Measurements from ENCODE around the gene HMGCR.

Gene HMGCR

DNA sequence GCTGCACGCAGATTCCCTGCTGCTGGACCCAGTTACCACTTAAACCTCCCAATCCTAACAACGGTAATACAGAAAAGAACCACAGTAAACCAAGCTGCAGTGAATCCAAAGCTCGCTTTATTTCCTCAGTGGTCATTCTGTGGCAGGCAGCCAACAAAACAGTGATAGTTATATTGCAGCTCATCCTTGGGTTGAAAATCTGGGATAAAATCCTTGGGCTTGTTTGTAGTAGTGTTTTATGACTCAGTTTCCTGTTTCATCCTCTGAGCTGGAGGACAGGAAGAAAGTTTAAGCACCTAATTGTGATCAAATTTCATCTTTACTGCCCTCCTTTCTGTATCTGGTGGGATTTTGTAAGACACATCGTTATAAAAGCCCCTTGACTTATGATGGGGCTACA, 31.4 kb downstream of the HMGCR start:
- TF ChIP-seq, protein P1, sequence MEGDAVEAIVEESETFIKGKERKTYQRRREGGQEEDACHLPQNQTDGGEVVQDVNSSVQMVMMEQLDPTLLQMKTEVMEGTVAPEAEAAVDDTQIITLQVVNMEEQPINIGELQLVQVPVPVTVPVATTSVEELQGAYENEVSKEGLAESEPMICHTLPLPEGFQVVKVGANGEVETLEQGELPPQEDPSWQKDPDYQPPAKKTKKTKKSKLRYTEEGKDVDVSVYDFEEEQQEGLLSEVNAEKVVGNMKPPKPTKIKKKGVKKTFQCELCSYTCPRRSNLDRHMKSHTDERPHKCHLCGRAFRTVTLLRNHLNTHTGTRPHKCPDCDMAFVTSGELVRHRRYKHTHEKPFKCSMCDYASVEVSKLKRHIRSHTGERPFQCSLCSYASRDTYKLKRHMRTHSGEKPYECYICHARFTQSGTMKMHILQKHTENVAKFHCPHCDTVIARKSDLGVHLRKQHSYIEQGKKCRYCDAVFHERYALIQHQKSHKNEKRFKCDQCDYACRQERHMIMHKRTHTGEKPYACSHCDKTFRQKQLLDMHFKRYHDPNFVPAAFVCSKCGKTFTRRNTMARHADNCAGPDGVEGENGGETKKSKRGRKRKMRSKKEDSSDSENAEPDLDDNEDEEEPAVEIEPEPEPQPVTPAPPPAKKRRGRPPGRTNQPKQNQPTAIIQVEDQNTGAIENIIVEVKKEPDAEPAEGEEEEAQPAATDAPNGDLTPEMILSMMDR (IDR thresholded peaks at IDR 0.05; ENCODE audit: insufficient read depth, low read length, poor library complexity, severe bottlenecking) = no peak
- Histone ChIP-seq H3K4me3 (replicated peaks; ENCODE audit: low read depth, low read length) (no peak overlapping the region), H3K27me3 (replicated peaks; ENCODE audit: control insufficient read depth, insufficient read depth, low read length) (no peaks in the 10 kb centered on the region), H3K36me3 (ENCODE audit: control insufficient read depth, insufficient read depth, low read length) (peaks cover 1% of the 10 kb centered on the region; the same call in 1 of the 2 replicates)
- DNase-seq (ENCODE audit: extremely low read depth, insufficient read length) = no peak

DNA sequence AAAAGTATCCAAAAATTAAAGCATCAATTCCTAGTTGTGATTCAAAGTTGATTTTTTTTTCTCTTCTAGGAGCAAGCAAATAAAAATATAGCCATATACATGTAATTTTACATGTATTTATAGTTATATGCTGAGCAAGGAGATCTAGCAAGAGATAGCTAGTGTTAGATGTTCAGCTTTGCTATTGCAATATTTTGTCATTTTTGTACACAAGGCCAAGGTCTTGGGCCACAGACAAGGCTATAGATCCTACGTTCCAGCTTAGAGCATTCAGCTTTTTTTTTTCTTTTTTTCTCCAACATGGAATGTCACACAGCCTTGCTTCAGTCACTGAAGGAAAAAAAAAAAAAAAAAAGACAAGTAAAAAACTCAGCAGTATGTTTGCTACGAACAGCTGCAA, 36.8 kb downstream of the HMGCR start:
- no peak for DNase-seq (ENCODE audit: extremely low read depth, insufficient read length)
- H3K36me3 ChIP-seq (ENCODE audit: control insufficient read depth, insufficient read depth, low read length) = peaks cover 3% of the 10 kb centered on the region
- TF ChIP-seq, protein P1 (IDR thresholded peaks at IDR 0.05; ENCODE audit: insufficient read depth, low read length, poor library complexity, severe bottlenecking) = no peak
- no peak overlapping the region for H3K4me3 ChIP-seq (replicated peaks; ENCODE audit: low read depth, low read length)
- H3K27me3 ChIP-seq (replicated peaks; ENCODE audit: control insufficient read depth, insufficient read depth, low read length) = no peaks in the 10 kb centered on the region

DNA sequence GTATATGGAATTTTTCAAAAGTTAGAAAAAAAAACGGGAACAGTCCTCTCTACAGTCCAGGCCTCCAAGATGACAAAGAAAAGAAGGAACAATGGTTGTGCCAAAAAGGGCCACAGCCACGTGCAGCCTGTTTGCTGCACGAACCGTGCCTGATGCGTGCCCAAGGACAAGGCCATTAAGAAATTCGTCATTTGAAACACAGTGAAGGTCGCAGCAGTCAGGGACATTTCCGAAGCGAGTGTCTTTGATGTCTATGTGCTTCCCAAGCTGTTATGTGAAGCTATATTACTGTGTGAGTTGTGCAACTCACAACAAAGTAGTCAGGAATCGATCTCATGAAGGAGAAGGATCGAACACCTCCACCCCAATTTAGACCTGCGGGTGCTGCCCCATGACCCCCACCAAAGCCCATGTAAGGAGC, 37.4 kb downstream of the HMGCR start:
- peaks cover 4% of the 10 kb centered on the region for H3K36me3 ChIP-seq (ENCODE audit: control insufficient read depth, insufficient read depth, low read length)

DNA sequence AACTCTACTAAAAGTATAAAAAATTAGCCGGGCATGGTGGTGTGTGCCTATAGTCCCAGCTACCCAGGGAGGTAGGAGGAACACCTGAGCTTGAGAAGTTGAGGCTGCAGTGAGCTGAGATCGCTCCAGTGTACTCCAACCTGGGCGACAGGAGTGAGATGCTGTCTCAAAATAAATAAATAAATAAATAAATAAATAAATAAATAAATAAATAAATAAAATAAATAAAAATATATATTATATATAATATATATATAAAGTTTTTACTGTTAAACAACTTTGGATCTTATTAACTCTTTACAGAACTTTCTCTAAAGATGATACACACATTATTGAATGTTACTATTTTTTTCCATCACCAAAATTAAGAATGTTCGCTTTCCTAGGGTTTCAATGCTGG, 38.4 kb downstream of the HMGCR start:
- no peak for DNase-seq (ENCODE audit: extremely low read depth, insufficient read length)
- no peak overlapping the region for H3K4me3 ChIP-seq (replicated peaks; ENCODE audit: low read depth, low read length)
- H3K36me3 ChIP-seq (ENCODE audit: control insufficient read depth, insufficient read depth, low read length) = peaks cover 4% of the 10 kb centered on the region
- H3K27me3 ChIP-seq (replicated peaks; ENCODE audit: control insufficient read depth, insufficient read depth, low read length) = no peaks in the 10 kb centered on the region
- TF ChIP-seq, protein P1 (IDR thresholded peaks at IDR 0.05; ENCODE audit: insufficient read depth, low read length, poor library complexity, severe bottlenecking) = no peak

More for the DNA sequence above, 37.4 kb downstream of the HMGCR start:
- Histone ChIP-seq H3K4me3 (replicated peaks; ENCODE audit: low read depth, low read length) (no peak overlapping the region), H3K27me3 (replicated peaks; ENCODE audit: control insufficient read depth, insufficient read depth, low read length) (no peaks in the 10 kb centered on the region)
- TF ChIP-seq, protein P1 (IDR thresholded peaks at IDR 0.05; ENCODE audit: insufficient read depth, low read length, poor library complexity, severe bottlenecking) = no peak
- no peak for DNase-seq (ENCODE audit: extremely low read depth, insufficient read length)

DNA sequence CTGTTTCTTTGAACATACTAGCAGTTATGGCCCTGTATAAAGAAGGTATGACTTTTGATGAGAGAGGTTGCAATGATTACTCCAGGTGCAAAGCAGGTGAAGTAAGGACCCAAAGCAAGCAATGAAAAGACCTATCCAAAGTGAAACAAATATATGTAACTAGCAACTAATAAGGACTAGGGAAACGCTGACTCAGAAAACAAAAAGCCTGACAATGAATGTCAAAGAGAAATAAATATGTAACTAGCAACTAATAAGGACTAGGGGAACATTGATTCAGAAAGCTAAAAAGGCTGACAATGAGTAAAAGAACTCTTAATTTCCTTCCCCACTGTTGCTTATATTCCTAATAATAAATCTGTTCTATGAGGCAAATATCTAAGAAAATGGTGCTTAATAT, 43.1 kb downstream of the HMGCR start:
- H3K27me3 ChIP-seq (replicated peaks; ENCODE audit: control insufficient read depth, insufficient read depth, low read length) = no peaks in the 10 kb centered on the region
- H3K4me3 ChIP-seq (replicated peaks; ENCODE audit: low read depth, low read length) = no peak overlapping the region
- H3K36me3 ChIP-seq (ENCODE audit: control insufficient read depth, insufficient read depth, low read length) = peaks cover 5% of the 10 kb centered on the region
- DNase-seq (ENCODE audit: extremely low read depth, insufficient read length) = no peak
- TF ChIP-seq, protein P1 (IDR thresholded peaks at IDR 0.05; ENCODE audit: insufficient read depth, low read length, poor library complexity, severe bottlenecking) = no peak

DNA sequence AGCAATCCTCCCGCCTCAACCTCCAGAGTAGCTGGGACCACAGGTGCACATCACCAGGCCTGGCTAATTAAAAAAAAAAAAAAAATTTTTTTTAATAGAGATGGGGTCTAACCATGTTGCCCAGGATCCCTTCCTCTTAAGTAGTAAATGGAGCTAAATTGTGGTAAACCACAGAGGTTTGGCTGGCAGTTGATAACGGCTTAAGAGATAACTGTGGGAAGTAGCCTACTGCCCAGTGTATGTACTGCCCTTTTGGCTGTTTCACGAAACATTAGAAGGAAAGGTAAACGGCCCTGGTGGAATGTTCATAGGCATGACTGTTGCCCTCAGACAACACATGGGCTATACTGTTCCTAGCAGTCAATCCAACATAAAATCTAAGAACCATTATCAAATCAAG, 44.4 kb downstream of the HMGCR start:
- peaks cover 5% of the 10 kb centered on the region for H3K36me3 ChIP-seq (ENCODE audit: control insufficient read depth, insufficient read depth, low read length)
- H3K4me3 ChIP-seq (replicated peaks; ENCODE audit: low read depth, low read length) = no peak overlapping the region
- DNase-seq (ENCODE audit: extremely low read depth, insufficient read length) = no peak
- no peaks in the 10 kb centered on the region for H3K27me3 ChIP-seq (replicated peaks; ENCODE audit: control insufficient read depth, insufficient read depth, low read length)
- TF ChIP-seq, protein P1 (IDR thresholded peaks at IDR 0.05; ENCODE audit: insufficient read depth, low read length, poor library complexity, severe bottlenecking) = no peak

Measured in GM06990 (cell line).